CD1c-positive myeloid dendritic cell (primary cell): ENCODE data around the gene ADGRL3.
"Not testable (repeated sequence)": the region's sequence is repeated elsewhere in the genome, so short reads cannot be mapped to it uniquely, and the experiment has no call there.

ENCODE experiments used
- DNase-seq: peaks from one replicate; pipeline ENCODE4 v3.0.0-alpha.2; 2016; ENCODE audit errors: extremely low spot score

ADGRL3 gene

GRCh38 chr4:61205066-61205465 lies 4.9 kb downstream of the ADGRL3 start:
- no peak for DNase-seq

- DNase-seq, result not testable (repeated sequence)
Observed at GRCh38 chr4:61207156-61207555, 7.0 kb downstream of the ADGRL3 start.

GRCh38 chr4:61210186-61210939 lies 10.2 kb downstream of the ADGRL3 start:
- no peak for DNase-seq

DNA sequence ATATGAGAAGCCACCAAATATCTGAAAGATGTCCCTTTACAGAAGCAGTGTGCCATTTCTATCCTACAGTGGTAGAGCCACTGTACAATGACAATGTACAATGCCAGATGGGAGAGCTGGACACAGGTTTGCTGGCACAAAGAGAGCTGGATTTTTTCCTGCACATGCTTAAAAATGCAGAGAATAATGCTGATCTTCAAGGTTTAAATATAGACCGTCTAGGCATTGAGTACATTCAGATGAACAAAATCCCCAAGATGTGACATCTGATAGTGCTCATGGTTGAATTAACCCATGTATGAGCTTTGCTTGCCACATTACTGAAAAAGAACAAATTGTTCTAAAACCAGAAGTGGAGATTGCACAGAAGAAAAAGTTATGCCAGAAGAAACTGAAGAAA lies 11.7 kb downstream of the ADGRL3 start:
- no peak for DNase-seq

- DNase-seq, result no peak
Observed at GRCh38 chr4:61212788-61213187, 12.7 kb downstream of the ADGRL3 start.

- DNase-seq, result no peak
Observed at GRCh38 chr4:61214680-61215079, 14.6 kb downstream of the ADGRL3 start.

DNA sequence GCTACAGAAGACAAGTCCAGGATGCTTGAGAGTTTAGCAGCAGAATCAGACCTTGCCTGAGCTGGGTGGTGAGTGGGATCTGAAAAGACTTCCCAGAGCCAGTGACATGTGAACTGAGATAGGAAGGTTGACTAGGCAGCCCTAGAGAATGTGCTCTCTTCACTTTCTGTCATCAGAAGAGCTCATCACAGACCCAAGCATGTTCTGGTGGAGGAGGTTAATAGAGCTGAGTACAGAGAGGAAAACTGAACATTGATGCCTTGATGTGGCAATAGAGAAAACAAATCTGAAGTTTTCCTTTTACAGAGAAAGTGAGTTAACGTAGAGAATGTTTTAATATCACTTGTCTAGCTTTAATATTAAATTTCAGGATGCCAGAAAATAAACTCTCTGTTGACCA lies 17.1 kb downstream of the ADGRL3 start:
- no peak for DNase-seq

GRCh38 chr4:61220556-61220955 lies 20.4 kb downstream of the ADGRL3 start:
- no peak for DNase-seq

DNA sequence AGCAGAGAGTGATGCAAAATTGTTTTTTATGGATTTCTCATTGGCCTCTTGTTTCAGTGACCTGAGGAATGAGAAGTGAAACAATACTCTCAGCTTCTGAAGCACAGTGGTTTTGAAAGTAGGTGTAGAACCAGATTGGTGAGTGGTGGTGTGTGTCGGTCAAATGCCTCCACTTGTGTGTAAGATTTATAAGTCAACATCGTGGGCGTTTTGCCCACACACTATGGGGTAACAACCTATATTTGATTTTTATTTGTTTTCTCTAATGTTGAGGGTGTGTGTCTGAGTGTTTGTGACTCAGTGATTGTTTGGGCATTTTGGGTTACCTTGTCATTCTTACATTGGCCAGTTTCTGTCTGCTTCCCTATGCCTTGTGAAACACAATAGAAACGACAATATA lies 23.3 kb downstream of the ADGRL3 start:
- DNase-seq, result no peak

GRCh38 chr4:61224573-61224972 lies 24.4 kb downstream of the ADGRL3 start:
- no peak for DNase-seq

- DNase-seq, result no peak
Observed at GRCh38 chr4:61225656-61226055, 25.5 kb downstream of the ADGRL3 start.

GRCh38 chr4:61231421-61231820 lies 31.3 kb downstream of the ADGRL3 start:
- DNase-seq, result no peak

GRCh38 chr4:61239250-61239649 lies 39.1 kb downstream of the ADGRL3 start:
- no peak for DNase-seq

DNA sequence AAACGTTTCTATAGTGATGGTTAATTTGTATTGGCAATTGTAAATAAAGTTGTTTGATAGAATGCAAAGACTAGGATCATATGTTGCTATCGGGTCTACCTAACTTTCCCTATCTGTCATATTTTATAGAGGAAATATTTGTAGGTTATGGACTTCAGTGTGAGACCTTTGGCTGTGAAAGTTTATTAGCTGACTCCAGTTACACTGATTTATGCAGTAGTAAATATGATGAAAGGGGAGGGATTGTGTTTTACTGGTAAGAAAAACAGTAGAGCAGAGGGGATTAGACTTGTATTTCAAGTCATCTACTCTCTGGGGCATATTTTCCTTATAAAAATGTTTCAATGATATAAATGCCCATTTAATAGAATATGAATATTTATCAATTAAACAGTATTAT lies 43.8 kb downstream of the ADGRL3 start:
- no peak for DNase-seq

GRCh38 chr4:61245069-61245714 lies 45.1 kb downstream of the ADGRL3 start:
- no peak for DNase-seq

GRCh38 chr4:61246034-61246433 lies 45.9 kb downstream of the ADGRL3 start:
- DNase-seq, result no peak

DNA sequence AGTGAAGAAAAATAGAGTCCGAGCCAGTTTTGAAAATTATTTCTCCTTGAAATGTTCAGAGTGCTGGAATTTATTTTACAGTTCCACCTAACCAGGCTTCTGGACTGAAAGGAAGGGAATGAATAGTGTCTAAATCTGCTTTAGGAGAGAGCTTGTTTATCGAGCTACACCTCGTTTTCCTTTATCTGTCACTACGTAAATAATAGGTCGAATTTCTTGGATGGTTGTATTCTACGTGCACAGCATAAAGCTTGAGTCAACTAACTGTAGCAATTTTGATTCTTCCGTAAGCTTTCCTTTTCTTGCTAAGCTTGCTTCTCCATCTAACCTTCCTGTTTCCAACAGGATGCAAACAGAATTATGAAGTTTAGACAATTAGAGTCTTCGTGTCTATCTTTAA lies 48.6 kb downstream of the ADGRL3 start:
- DNase-seq, result no peak

DNA sequence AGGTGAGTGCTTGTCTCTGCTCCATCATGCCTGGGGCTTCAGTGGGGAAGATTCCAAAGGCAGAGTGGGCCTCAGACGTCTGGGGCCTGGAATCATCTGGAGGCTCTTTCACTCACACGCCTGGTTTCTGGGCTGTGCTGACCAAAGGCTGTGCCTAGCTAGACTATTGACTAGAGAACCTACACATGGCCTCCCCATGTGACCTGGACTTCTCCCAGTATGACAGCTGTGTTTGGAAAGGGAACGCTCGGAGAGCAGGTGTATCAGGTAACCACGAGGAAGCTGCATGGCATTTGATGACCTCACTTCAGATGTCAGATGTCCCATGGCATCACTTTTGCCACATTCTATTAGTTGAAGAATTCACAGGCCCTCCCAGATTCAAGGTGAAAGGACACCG lies 51.0 kb downstream of the ADGRL3 start:
- DNase-seq, result no peak

GRCh38 chr4:61254406-61254805 lies 54.3 kb downstream of the ADGRL3 start:
- DNase-seq, result no peak

DNA sequence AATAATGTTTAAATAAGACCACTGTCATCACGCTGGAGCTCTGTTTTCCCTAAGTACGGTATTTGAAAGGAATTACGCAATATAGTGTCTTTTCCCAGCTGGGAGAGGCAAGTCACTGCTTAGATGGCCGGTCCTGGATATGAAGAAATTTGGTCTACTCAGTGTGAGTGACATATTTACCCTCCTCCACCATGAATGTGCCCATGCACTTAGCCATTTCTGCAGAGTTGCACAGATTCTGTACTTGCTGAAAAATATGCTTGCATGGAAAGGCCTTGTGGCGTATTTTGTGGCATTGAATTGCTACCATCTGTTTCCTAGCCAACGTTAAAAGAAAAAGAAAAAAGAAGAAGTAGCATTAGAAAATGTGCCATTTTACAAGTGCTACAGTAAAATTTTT lies 73.1 kb downstream of the ADGRL3 start:
- DNase-seq, result no peak

DNA sequence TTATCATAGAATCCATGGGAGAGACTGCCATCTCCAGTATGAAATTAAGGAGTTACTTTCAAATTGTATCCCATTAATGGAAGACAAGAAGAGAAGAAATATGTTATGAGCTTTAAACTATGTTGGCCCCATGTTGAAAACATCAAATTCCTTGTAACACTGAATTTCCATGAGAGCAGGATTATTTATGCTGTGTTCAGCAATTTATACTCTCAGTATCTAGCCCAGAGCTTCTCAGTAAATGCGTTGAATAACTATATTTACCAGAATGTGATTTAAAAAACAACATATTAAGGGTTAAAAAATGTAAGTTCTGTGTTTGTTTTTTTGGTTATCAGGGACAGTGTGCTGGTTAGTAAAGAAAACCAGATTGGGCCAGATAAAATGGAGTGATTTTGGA lies 74.2 kb downstream of the ADGRL3 start:
- DNase-seq, result no peak

DNA sequence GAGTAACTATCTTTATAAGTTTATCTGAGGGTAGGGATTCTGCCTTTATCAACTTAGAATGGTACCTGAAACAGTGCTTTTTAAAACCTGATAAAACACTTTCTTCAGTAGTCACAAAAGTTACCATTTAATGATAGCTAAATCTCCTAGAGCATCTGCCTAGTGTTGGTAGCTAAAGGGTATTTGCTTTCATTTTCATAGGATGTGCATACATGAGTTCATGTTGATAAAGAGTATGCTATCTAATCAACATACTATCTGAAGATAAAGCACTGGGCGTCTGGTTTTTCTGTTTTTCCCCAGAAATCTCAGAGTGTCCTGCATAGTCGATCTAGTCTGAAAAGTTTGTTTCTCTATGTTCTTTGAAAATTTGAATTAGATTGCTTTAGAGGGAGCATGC lies 75.1 kb downstream of the ADGRL3 start:
- DNase-seq, result no peak

- no peak for DNase-seq
Observed at GRCh38 chr4:61276029-61276428, 75.9 kb downstream of the ADGRL3 start.
